Esophagus muscularis mucosa (tissue), 3 donors: ENCODE data around the gene SEL1L3.

ENCODE experiments used
- CTCF ChIP-seq, 3 experiments: fragments of 200-600 bp in 2 of 3; fragments of 450-650 bp in 1 of 3; sonication (generic) in 2 of 3; IDR thresholded peaks; one replicate each; pipeline ENCODE4 v1.5.1; 2017 to 2019; ENCODE audit warnings: antibody characterized with exemption in 3 of 3, mild to moderate bottlenecking in 2 of 3, moderate library complexity in 1 of 3
- POLR2AphosphoS5 ChIP-seq, 2 donors: sonication (generic); formaldehyde crosslinking; IDR thresholded peaks; one replicate each; pipeline ENCODE4 v1.6.1; 2017; ENCODE audit warnings: antibody characterized with exemption in 2 of 2

GRCh38 chr4:25728886-25729285 lies 133.9 kb downstream of the SEL1L3 start:
- TF ChIP-seq CTCF (IDR thresholded peaks at IDR 0.05) (no peak), POLR2AphosphoS5 (IDR thresholded peaks at IDR 0.05) (no peak)
